Trophoblast cell (in vitro differentiated cells and primary cell): ENCODE data around the gene PKIB.

Source experiments
- DNase-seq, 2 donors: peaks; one replicate each; pipeline ENCODE4 v3.0.0-alpha.2; 2016
- H2AFZ ChIP-seq: 2 replicates; pipeline ENCODE4 v1.6.1; 2013; ENCODE audit warnings: low read length, moderate library complexity, mild to moderate bottlenecking; ENCODE audit not compliant: insufficient read depth, poor library complexity
- H2AK5ac ChIP-seq: 2 replicates; pipeline ENCODE4 v1.6.1; 2013; ENCODE audit warnings: mild to moderate bottlenecking, low read length
- H2BK120ac ChIP-seq: 2 replicates; pipeline ENCODE4 v1.6.1; 2013; ENCODE audit warnings: low read length, mild to moderate bottlenecking, moderate library complexity; ENCODE audit not compliant: insufficient read depth, poor library complexity
- H2BK12ac ChIP-seq: 2 replicates; pipeline ENCODE4 v1.6.1; 2013; ENCODE audit warnings: mild to moderate bottlenecking, low read length, moderate library complexity
- H2BK5ac ChIP-seq: 2 replicates; pipeline ENCODE4 v1.6.1; 2013; ENCODE audit warnings: low read length, low read depth, moderate library complexity, mild to moderate bottlenecking; ENCODE audit not compliant: poor library complexity
- H3K14ac ChIP-seq: 2 replicates; pipeline ENCODE4 v1.6.1; 2013; ENCODE audit warnings: mild to moderate bottlenecking, low read length
- H3K18ac ChIP-seq: 2 replicates; pipeline ENCODE4 v1.6.1; 2013; ENCODE audit warnings: mild to moderate bottlenecking, low read length
- H3K23ac ChIP-seq: 2 replicates; pipeline ENCODE4 v1.6.1; 2013; ENCODE audit warnings: low read length
- H3K27ac ChIP-seq: 2 replicates; pipeline ENCODE4 v1.5.1; 2013; ENCODE audit warnings: low read depth, mild to moderate bottlenecking, inconsistent platforms, low read length, moderate library complexity
- H3K27me3 ChIP-seq: 2 replicates; pipeline ENCODE4 v1.6.1; 2013; ENCODE audit warnings: inconsistent platforms, mild to moderate bottlenecking, low read length, moderate library complexity; ENCODE audit not compliant: insufficient read depth
- H3K36me3 ChIP-seq, 2 experiments: 1 replicate in 1 of 2; 2 replicates in 1 of 2; pipeline ENCODE4 v1.6.1; 2013; ENCODE audit warnings: low read length in 2 of 2, mild to moderate bottlenecking in 2 of 2, moderate library complexity in 1 of 2; ENCODE audit not compliant: insufficient read depth in 2 of 2, control insufficient read depth in 1 of 2
- H3K4ac ChIP-seq: 2 replicates; pipeline ENCODE4 v1.6.1; 2013; ENCODE audit warnings: low read depth, mild to moderate bottlenecking, low read length, moderate library complexity
- H3K4me1 ChIP-seq, 2 experiments: 1 replicate in 1 of 2; 2 replicates in 1 of 2; pipeline ENCODE4 v1.6.1; 2013; ENCODE audit warnings: low read length in 2 of 2, mild to moderate bottlenecking in 2 of 2, moderate library complexity in 1 of 2; ENCODE audit not compliant: insufficient read depth in 2 of 2, control insufficient read depth in 1 of 2
- H3K4me2 ChIP-seq: 2 replicates; pipeline ENCODE4 v1.6.1; 2013; ENCODE audit warnings: inconsistent platforms, mild to moderate bottlenecking, low read length, moderate library complexity
- H3K4me3 ChIP-seq: 2 replicates; pipeline ENCODE4 v1.5.1; 2013; ENCODE audit warnings: mild to moderate bottlenecking, low read depth, low read length, inconsistent platforms
- H3K79me1 ChIP-seq: one replicate; pipeline ENCODE4 v1.6.1; 2013; ENCODE audit warnings: low read length
- H3K79me2 ChIP-seq: 2 replicates; pipeline ENCODE4 v1.6.1; 2013; ENCODE audit warnings: low read length, mild to moderate bottlenecking; ENCODE audit not compliant: control insufficient read depth, insufficient read depth, poor library complexity
- H3K9ac ChIP-seq: 2 replicates; pipeline ENCODE4 v1.6.1; 2013; ENCODE audit warnings: mild to moderate bottlenecking, low read length
- H3K9me3 ChIP-seq: 2 replicates; pipeline ENCODE4 v1.6.1; 2013; ENCODE audit warnings: low read depth, mild to moderate bottlenecking, control low read depth, inconsistent platforms, low read length; ENCODE audit not compliant: insufficient read depth
- H4K12ac ChIP-seq: 2 replicates; pipeline ENCODE4 v1.6.1; 2013; ENCODE audit warnings: low read depth, mild to moderate bottlenecking, low read length, moderate library complexity
- H4K8ac ChIP-seq: 2 replicates; pipeline ENCODE4 v1.6.1; 2013; ENCODE audit warnings: low read depth, mild to moderate bottlenecking, low read length, moderate library complexity
- H4K91ac ChIP-seq: one replicate; pipeline ENCODE4 v1.6.1; 2013; ENCODE audit warnings: low read depth, mild to moderate bottlenecking, low read length, moderate library complexity
- WGBS: extraction: QIAGEN DNeasy Blood & Tissue Kit; methylation state at CpG from one replicate; pipeline ENCODE4 v1.1.7; 2013; ENCODE audit warnings: missing lambda C conversion rate; ENCODE audit not compliant: insufficient read length, insufficient coverage; ENCODE audit errors: extremely low coverage; 5-methylcytosine and 5-hydroxymethylcytosine counted together

PKIB gene

DNA sequence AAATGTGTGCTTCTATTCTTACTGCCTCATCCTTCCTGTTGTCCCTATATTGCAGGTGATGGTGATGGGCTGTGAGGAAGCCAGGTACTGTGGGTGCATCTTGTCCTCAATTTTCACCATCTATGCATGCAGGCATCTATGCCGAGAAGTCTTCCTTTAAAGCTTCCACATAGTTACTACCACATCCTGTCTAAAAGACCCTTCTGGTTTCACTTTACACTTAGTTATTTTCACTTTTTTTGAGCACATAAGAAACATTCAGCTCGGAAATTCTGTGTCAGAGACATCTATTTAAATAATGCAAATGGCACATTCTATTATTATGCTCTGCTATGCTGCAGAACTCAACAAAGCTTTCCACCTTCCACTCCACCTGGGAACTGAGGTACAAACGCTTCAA, 141.1 kb downstream of the PKIB start:
- Histone ChIP-seq H3K9me3 (no peaks in the 10 kb centered on the region), H2BK5ac (no peak overlapping the region), H3K4ac (no peak overlapping the region), H3K27me3 (no peaks in the 10 kb centered on the region), H3K79me1 (peaks cover 2% of the 10 kb centered on the region), H2AFZ (no peak overlapping the region), H3K18ac (no peak overlapping the region), H2AK5ac (no peak overlapping the region), H3K4me3 (no peak overlapping the region), H2BK12ac (no peak overlapping the region), H2BK120ac (no peak overlapping the region), H3K14ac (no peak overlapping the region), H3K9ac (no peak overlapping the region), H4K91ac (no peak overlapping the region), H3K27ac (no peak overlapping the region), H4K12ac (no peak overlapping the region), H3K79me2 (no peaks in the 10 kb centered on the region), H3K4me1 (peaks cover 2 to 4% of the 10 kb centered on the region in 2 experiments), H3K4me2 (no peak overlapping the region), H3K23ac (no peak overlapping the region), H3K36me3 (no peaks in the 10 kb centered on the region), H4K8ac (no peak overlapping the region)
- DNase-seq: no peak
- WGBS: no CpG with 5 or more reads among the region's 3 CpGs

DNA sequence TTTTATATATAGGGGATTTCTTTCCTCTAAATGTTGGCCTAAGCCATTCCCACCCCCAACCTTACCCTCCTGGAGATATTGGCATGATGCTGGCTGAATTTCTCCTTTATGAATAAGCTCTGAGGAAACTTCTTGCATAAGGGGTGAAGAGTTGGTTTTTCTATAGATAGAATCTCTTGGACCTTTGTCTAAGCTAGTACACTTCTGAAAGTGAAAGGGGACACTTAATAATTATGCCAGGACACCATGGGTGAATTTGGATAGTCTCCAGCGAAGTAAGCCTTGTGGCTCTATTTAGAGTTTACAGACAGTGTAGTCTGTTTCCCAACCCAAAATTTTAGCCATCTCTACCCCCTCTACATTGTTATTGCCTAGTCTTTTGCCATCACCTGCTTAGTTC, 142.3 kb downstream of the PKIB start:
- H2BK120ac ChIP-seq: no peak overlapping the region
- H3K79me1 ChIP-seq: peaks cover 2% of the 10 kb centered on the region
- H3K14ac ChIP-seq: no peak overlapping the region
- H4K91ac ChIP-seq: no peak overlapping the region
- H2AK5ac ChIP-seq: no peak overlapping the region
- H3K36me3 ChIP-seq: no peaks in the 10 kb centered on the region
- H3K18ac ChIP-seq: no peak overlapping the region
- no peak overlapping the region for H2AFZ ChIP-seq
- H3K9me3 ChIP-seq: no peaks in the 10 kb centered on the region
- no peaks in the 10 kb centered on the region for H3K27me3 ChIP-seq
- no peak overlapping the region for H3K4ac ChIP-seq
- H4K12ac ChIP-seq: no peak overlapping the region
- no peak overlapping the region for H3K27ac ChIP-seq
- no peak overlapping the region for H3K23ac ChIP-seq
- no peak overlapping the region for H2BK12ac ChIP-seq
- no peaks in the 10 kb centered on the region for H3K79me2 ChIP-seq
- no peak overlapping the region for H4K8ac ChIP-seq
- H3K4me1 ChIP-seq: peaks cover 2 to 4% of the 10 kb centered on the region in 2 experiments
- no peak overlapping the region for H2BK5ac ChIP-seq
- no peak for DNase-seq
- no peak overlapping the region for H3K4me2 ChIP-seq
- no CpG with 5 or more reads among the region's 1 CpG for WGBS
- H3K9ac ChIP-seq: no peak overlapping the region
- no peak overlapping the region for H3K4me3 ChIP-seq

DNA sequence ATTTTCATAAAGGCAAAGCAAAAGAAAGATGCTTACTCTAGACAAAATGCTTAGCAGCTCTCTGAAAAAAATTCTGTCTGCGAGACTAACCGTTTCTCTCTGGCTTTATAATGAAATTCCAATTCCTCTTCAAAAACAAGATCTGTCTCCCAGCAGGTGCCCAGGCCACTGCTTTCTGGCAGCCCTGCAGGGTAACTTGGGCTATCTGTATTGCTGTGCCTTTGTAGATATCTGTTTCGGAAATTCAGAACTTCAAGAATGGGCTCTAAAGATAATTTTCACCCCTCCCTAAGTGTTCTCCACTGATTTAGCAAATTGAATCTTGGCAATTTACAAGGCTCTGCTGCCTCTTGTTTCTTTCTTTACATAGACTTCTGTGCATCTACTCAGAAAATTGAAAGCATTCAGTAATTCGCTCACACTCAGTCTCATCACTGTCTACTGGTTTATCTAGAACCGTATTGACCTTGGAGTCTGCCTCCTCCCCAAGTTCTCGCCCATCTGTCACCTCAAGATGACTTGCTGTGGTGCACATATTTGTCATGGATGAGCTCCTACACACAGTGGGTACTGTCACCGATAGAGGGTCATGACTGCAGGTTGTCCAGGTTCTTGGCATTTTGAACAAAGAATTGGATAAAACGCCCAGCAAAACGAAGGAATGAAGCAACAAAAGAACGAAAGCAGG, 142.9 kb downstream of the PKIB start:
- Histone ChIP-seq H2AK5ac (no peak overlapping the region), H3K27ac (no peak overlapping the region), H4K8ac (no peak overlapping the region), H3K9me3 (no peaks in the 10 kb centered on the region), H3K9ac (no peak overlapping the region), H3K14ac (no peak overlapping the region), H3K27me3 (no peaks in the 10 kb centered on the region), H3K4ac (no peak overlapping the region), H4K91ac (no peak overlapping the region), H2BK5ac (no peak overlapping the region), H2BK120ac (no peak overlapping the region), H3K79me2 (no peaks in the 10 kb centered on the region), H3K36me3 (no peaks in the 10 kb centered on the region), H3K4me2 (no peak overlapping the region), H4K12ac (no peak overlapping the region), H2BK12ac (no peak overlapping the region), H2AFZ (no peak overlapping the region), H3K23ac (no peak overlapping the region), H3K4me1 (peaks cover 2 to 4% of the 10 kb centered on the region in 2 experiments), H3K79me1 (peaks cover 2% of the 10 kb centered on the region), H3K4me3 (no peak overlapping the region), H3K18ac (no peak overlapping the region)
- no CpG with 5 or more reads among the region's 10 CpGs for WGBS
- DNase-seq: no peak

- no peak overlapping the region for H3K4me2 ChIP-seq
- no peak overlapping the region for H3K23ac ChIP-seq
- no peak overlapping the region for H2BK120ac ChIP-seq
- no peak overlapping the region for H3K4ac ChIP-seq
- no peaks in the 10 kb centered on the region for H3K27me3 ChIP-seq
- no peak overlapping the region for H2AFZ ChIP-seq
- no peak overlapping the region for H2BK12ac ChIP-seq
- no peak overlapping the region for H4K91ac ChIP-seq
- no peak overlapping the region for H3K14ac ChIP-seq
- no peaks in the 10 kb centered on the region for H3K79me2 ChIP-seq
- no peak overlapping the region for H2AK5ac ChIP-seq
- H3K4me1 ChIP-seq: peaks cover 2 to 4% of the 10 kb centered on the region in 2 experiments
- no peak overlapping the region for H4K8ac ChIP-seq
- WGBS: no CpG with 5 or more reads among the region's 5 CpGs
- H4K12ac ChIP-seq: no peak overlapping the region
- H3K27ac ChIP-seq: no peak overlapping the region
- H3K9ac ChIP-seq: no peak overlapping the region
- H2BK5ac ChIP-seq: no peak overlapping the region
- DNase-seq: no peak
- H3K18ac ChIP-seq: no peak overlapping the region
- H3K36me3 ChIP-seq: no peaks in the 10 kb centered on the region
- peaks cover 2% of the 10 kb centered on the region for H3K79me1 ChIP-seq
- H3K4me3 ChIP-seq: no peak overlapping the region
- H3K9me3 ChIP-seq: no peaks in the 10 kb centered on the region
Observed at GRCh38 chr6:122753688-122754056, 143.5 kb downstream of the PKIB start.
